Loucy (cell line): ENCODE results near the gene SLC39A5.

ENCODE experiments used
- EZH2phosphoT487 ChIP-seq: fragments of 200-600 bp; IDR thresholded peaks from 2 replicates; pipeline ENCODE4 v1.6.1; 2018; ENCODE audit warnings: antibody characterized with exemption, mild to moderate bottlenecking, moderate library complexity, borderline replicate concordance
- TF ChIP-seq, protein P1 (sequence below): fragments of 200-600 bp; sonication (generic); conservative IDR thresholded peaks from 2 replicates; pipeline ENCODE4 v1.5.1; 2014; ENCODE audit warnings: mild to moderate bottlenecking, antibody characterized with exemption, low read length

GRCh38 chr12:56278905-56279304 lies 49.1 kb downstream of the SLC39A5 start:
- TF ChIP-seq, protein P1, sequence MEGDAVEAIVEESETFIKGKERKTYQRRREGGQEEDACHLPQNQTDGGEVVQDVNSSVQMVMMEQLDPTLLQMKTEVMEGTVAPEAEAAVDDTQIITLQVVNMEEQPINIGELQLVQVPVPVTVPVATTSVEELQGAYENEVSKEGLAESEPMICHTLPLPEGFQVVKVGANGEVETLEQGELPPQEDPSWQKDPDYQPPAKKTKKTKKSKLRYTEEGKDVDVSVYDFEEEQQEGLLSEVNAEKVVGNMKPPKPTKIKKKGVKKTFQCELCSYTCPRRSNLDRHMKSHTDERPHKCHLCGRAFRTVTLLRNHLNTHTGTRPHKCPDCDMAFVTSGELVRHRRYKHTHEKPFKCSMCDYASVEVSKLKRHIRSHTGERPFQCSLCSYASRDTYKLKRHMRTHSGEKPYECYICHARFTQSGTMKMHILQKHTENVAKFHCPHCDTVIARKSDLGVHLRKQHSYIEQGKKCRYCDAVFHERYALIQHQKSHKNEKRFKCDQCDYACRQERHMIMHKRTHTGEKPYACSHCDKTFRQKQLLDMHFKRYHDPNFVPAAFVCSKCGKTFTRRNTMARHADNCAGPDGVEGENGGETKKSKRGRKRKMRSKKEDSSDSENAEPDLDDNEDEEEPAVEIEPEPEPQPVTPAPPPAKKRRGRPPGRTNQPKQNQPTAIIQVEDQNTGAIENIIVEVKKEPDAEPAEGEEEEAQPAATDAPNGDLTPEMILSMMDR: no peak
- TF ChIP-seq EZH2phosphoT487: no peak
